GM21526 (cell line): Measurements from ENCODE around the gene ZDHHC19.
A peak's percentile ranks its signal among the peaks of the same experiment; 100 is the strongest.
"Not testable (repeated sequence)": the region's sequence is repeated elsewhere in the genome, so short reads cannot be mapped to it uniquely, and the experiment has no call there.

Source experiments
- ATAC-seq: cut with Tn5 transposase; IDR thresholded peaks from one replicate; pipeline ENCODE4 v1.9.1; 2021; ENCODE audit warnings: moderate library complexity; ENCODE audit not compliant: unreplicated experiment, low FRiP score

ZDHHC19 gene

DNA sequence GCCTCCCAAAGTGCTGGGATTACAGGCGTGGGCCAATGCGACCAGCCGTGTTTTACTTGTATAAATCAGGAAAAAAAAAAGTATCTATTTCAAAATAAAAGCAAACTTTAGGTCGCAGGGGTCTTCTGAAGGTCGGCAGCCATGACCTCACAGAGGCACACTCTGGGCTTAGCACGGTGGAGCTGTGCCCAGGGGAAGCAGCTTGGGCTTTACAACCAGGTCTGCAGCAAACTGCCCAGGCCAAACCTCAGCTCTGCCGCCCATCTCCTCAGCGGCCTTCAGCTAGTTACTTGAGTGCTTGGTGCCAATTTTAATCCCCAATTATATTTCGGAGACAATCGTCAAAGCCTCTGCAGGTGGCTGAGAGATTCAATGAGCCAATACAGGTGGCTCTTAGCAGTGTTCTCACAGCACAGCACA is 30.1 kb downstream of the ZDHHC19 start:
- ATAC-seq, result no peak

DNA sequence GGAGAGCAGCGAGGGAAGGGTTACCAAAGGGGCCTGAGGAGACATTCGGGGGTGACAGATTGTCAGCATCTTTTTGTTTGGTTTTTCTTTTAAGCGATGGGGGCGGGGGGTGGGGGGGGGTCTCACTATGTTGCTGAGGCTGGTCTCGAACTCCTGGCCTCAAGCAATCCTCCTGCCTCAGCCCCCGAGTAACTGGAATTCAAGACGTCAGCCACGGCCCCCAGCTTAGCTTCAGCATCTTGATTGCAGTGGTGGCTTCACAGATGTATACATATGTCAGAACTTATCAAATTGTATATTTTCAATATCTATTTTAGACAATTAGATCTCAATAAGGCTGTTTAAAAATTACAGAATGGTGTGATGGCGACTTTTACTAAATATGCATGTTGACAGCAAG is 30.9 kb downstream of the ZDHHC19 start:
- no peak for ATAC-seq

DNA sequence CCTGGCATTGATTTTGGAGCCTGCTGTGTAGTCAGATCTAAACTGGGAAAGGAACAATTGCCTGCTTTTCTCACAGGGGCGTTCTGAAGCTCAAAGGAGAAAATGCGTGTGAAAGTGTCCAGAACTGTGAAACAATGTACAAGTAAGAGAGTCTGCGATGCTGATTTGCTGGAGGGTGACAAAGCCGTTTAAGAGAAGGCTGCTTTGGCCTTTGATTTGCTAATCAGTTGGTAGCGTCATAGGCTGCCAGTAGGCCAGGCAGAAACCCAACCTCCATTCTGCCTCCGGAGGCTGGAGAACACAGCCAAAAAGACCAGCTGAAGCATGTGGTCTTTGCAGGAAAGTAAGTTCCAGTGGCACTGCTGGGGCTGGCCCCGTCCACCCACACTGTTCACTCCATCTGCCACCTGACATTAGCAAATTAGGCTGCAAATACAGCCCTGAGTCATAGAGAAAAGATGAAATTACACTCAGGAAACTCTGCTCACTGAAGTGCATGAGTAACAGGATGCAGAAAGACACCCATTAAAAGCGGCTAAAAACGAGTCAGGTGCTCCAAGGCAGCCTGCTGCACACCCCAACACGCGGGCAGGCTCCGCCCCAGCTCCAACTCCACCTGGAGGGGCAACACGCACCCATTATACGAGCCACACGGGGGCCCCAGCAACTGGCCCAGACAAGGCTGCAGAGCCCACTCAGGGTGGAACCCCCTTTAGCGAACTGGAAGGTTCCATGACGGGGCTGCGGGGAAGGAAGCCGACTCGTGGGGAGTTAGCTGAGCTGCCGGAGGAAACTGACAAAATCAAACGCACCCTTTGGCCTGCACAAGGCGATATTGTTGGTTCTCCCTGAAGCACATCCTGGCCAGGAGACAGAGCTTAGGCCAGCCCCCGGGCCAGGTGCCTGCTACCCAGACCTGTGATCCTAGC is 31.6 kb downstream of the ZDHHC19 start:
- peak; percentile 61 for ATAC-seq

DNA sequence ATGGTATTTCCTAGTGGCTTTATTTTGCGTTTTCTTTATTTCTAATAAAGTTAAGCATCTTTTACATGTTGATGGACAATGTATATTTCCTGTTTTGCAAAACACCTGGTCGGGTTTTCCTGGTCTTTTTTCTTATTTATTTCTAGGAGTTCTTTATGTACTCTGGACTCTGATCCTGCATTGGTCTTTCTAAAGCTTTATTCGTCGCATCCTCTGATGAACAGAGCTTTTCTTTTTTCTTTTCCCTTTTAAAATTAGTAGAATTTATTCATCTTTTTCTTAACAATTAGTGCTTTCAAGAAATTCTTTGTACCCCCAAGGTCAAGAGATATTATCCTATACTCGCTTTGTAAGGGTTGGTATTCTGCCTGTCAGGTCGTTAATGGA is 32.2 kb downstream of the ZDHHC19 start:
- ATAC-seq, result no peak

DNA sequence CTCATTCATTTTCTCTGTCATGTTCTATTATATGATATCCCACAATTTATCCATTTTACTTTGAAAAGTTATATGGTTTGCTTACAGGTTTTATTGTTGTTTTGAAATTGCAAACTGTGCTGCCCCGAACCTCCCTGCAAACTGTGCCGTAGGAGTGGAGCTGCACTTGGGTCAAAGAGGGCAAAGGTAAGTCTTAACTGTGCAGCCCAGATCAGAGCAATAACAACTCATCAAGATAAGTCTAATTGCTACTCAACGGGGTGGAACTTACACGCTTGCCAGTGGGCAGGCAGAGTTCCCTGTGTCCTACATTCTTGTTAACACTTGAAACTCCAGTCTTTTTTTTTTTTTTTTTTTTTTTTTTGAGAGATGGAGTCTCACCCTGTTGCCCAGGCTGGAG is 33.2 kb downstream of the ZDHHC19 start:
- ATAC-seq, result no peak

DNA sequence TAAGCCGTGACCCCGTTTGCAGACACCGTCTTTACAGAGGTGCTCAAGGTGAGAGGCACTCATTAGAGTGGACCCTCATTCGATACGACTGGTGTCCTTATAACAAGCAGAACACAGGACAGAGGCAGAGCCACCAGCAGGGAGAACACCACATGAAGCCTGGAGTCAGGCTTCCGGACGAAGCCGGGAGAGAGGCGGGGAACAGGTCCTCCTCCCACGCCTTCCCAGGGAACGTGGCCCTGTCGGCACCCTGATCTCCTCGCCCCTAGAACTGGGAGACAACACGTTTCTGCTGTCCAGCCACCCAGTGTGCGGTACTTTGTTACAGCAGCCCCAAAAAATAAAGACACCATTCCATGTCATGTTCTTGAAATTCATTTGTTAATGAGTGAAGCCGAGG is 33.6 kb downstream of the ZDHHC19 start:
- no peak for ATAC-seq

DNA sequence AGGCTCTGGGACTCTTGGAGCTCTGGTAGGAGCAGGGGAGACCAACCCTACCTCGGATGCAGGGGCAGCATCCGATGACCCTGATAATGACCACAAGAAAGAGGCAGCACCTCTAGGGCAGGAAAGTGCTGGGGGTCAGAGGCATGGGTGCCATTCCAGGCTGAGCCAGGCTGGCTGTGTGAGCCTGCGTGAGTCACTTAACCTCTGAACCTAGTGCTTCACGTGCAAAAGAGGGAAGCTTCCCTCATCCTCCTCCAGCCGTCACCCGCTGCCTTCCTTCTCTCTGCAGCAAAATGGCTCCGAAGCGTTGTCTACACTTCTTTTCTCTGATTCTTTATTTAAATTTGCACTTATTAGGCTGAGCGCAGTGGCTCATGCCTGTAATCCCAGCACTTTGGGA is 35.5 kb downstream of the ZDHHC19 start:
- ATAC-seq, result no peak

DNA sequence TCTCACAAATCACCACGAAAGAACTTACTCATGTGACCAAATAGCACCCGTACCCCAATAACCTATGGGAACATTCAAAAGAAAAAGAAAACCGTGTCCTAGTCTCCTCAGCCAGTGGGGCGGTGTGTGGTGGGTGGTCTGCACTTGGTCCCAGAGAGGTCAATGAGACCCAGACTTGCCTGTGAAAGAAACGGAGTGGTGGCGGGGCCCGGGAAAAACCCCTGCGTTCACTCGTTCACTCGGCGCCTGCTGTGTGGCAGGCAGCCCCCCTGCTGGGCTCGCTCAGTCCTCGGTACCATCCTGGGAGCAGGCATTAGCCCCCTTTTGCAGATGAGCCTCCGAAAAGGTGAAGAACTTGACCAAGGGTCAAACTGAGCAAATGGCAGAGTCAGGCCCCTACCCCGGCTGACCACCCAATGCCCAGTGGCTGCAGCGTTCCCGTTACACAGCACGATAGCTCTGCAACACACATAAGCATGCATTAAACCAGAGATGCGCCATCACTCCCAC is 36.0 kb downstream of the ZDHHC19 start:
- no peak for ATAC-seq

DNA sequence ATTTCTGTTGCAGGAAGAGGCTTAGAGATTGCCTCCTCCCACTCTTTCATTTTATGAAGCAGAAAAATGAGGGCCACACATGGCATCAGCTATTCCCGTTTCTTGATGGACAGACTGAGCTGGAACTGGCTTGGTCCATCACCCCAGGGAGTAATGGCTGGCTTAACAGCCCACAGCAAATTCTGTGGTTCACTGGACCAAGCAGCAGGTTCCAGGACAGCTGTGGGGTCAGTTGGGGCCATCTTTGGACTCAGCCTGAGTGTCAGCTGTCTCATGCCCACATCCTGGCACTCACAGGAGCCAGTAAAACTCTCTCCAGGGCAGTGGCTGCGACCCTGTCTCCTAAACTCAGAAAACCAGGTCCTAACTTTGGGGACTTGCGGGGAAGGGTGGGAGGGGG is 36.5 kb downstream of the ZDHHC19 start:
- no peak for ATAC-seq

DNA sequence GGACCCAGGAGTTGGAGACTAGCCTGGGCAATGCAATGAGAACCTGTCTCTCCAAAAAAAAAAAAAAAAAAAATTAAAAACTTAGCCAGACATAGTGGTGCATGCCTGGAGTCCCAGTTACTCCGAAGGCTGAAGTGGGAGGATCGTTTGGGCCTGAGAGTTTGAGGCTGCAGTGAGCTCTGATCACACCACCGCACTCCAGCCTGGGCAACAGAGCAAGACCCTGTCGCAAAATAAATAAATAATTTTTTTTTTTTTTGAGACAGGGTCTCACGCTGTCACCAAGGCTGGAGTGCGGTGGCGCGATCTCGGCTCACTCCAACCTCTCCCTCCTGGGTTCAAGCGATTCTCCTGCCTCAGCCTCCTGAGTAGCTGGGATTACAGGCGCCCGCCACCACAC is 40.9 kb downstream of the ZDHHC19 start:
- ATAC-seq, result not testable (repeated sequence)

DNA sequence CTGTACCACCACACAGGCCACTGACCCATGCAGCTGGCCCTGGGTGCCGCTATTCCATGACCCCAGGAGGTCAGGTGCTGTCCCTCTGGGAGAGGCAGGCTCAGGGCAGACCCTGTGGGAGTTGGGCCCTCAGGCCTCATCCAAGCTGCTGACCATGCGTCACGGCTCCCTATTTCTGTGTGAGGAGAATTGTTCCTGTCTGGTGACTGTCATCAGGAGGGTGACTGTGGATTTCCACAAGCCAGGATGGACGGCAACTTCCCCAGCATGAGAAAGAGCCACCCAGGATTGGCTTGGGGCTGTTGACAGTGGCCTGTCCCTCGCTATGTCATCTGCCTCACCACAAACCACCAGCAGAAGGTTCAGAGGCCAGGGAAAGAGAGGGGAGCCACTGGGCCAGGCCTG is 41.4 kb downstream of the ZDHHC19 start:
- no peak for ATAC-seq

DNA sequence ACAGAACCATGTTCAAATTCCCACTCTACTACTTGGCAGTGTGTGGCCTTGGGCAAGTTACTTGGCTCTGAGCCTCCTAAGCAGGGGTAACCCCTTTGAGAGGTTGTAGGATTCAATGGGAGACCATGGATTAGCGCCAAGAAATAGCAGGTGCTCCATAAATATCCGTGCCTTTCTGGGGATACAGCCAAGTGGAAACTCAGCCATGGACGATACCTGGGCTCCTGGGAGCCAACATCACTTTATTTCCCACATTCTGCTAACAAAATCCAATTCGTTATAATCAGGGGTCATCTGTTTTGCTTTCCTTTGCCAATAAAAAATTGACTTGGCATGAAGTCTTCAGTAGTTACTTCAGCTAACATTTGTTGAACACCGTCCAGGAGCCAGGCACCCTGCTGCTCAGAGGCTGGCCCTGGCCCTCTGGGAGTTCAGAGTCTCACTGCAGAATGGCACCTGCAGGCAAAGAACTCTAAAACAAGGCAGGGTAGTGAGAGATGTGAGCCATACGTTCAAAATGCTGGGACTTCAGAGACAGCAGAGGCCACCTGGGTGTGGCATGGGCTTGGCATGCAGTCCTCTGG is 42.3 kb downstream of the ZDHHC19 start:
- ATAC-seq, result no peak

DNA sequence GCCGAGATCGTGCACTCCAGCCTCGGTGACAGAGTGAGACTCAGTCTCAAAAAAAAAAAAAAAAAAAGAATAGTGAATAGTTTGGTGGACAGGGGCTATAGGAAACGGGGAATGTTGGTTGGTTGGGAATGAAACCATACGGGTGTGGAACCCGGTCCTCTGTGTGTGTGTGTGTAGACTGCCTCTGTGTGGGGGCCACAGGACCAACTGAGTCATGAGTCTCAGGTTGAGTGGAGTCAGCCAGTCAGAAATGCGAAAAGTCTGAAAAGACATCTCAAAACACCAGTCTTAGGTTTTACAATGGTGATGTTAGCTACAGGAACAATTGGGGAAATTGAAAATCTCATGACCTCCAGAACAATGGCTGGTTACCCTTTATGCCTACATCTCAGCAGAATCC is 44.5 kb downstream of the ZDHHC19 start:
- ATAC-seq, result no peak

DNA sequence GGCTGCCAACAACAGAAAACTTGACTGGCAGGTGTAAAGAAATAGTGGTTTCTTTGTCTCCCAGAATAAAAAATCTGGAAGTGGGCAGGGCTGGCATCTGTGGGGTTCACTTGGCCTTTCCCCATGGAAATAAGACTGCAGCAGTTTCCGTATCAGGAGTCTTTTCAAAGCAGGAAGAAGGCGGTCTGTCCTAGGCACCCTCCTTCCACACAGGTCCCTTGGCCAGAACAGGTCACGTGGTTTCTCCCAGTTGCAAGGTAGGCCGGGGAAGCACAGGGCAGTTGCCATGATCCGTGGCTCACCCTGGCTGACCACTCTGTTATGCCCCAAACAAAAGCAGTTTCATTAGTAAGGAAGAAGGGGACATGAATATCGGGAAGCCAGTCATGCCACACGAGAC is 45.4 kb downstream of the ZDHHC19 start:
- no peak for ATAC-seq

DNA sequence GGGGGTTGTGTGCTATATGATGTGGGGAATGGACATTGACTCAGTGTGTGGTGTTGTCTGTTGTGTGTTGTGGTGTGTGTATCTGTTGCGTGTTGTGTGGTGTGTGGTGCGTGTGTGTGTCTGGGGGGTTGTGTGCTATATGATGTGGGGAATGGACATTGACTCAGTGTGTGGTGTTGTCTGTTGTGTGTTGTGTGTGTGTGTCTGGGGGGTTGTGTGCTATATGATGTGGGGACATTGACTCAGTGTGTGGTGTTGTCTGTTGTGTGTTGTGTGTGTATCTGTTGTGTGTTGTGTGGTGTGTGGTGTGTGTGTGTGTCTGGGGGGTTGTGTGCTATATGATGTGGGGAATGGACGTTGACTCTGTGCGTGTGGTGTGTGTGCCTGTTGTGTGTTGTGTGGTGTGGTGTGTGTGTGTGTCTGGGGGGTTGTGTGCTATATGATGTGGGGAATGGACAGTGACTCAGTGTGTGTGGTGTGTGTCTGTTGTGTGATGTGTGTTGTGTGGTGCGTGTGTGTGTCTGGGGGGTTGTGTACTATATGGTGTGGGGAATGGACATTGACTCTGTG is 46.1 kb downstream of the ZDHHC19 start:
- ATAC-seq, result not testable (repeated sequence)

DNA sequence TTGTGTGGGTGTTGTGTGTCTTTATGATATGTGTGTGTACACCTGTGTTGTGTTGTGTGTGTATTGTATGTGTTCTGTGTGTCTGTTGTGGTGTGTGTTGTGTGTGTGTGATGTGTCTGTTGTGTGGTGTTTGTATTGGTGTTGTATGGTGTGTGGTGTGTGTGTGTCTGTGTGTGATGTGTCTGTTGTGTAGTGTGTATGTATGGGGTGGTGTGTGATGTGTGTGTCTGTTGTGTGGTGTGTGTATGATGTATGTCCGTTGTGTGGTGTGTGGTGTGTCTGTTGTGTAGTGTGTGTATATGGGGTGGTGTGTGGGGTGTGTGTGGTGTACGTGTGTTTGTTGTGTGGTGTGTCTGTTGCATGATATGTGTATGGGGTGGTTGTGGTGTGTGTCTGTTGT is 46.6 kb downstream of the ZDHHC19 start:
- ATAC-seq, result no peak

DNA sequence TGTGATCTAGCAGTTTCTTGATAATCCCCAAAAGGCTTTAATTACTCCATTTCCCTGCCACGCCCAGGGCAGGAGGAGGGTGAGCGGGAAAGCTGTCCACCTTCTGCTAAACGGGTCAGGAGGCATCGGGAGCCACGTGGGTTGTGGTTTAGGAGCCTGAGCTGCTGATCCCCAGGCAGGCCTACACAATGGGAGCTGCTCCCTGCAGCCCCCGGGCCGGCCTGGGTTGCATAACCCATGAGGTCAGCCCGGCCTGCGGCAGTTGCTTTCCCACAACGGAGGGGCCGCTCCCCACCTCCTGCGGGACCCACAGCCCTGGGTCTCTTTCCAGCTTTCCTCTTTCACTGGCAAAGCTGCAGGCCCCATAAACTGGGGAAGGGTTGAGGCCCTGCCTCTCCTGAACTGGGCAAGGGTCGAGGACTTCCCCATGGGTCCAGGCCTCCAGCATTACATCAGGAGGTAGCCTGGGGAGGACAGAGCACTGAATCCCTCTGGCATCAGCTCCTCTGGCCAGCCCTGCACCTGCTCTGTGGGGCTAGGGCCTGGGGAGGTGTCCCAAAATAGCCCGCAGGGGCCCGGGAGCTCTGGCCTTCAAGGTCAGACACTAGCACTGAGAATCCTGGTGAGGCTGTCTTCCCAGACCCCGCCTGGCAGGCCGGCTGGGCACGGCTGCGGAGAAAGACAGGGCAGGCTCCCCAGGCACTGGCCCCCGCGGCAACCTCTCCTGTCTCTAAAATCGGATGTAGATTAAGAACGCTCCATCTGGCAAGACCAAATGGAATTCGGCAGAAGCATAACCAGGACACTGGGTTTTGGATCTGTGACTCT is 47.3 kb downstream of the ZDHHC19 start:
- no peak for ATAC-seq

DNA sequence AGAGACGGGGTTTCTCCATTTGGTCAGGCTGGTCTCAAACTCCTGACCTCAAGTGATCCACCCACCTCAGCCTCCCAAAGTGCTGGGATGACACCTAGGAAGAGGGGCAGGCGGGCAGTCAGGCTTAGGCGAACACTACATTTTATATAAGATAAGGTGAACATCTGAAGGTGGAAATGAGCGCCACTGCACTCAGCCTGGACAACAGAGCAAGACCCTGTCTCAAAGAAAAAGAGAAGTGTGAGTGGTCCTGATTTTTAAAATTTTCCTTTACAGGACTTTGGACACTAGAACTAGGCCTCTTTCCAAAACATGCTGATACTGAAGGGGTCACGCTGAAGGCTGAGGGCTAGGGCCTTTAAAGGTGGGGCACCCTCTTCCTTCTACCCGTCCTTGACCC is 48.0 kb downstream of the ZDHHC19 start:
- ATAC-seq, result no peak

DNA sequence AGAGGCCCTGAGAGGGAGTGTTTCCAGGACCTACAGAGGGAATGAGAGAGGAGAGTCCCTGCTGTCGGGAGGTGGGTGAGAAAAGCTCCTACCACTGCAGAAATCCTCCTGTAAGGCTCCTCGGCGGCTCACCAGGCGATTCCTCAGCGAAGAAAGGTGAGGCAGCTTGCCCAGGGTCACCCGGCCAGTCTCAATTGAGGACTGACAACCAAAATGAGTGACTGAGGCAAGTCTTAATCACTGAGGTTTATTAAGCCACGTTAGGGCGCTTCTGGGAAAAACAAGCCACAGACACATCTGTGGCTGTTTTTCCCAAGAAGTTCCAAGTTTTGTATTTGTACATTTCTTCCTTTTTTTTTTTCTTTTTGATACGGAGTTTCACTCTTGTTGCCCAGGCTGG is 48.5 kb downstream of the ZDHHC19 start:
- no peak for ATAC-seq

DNA sequence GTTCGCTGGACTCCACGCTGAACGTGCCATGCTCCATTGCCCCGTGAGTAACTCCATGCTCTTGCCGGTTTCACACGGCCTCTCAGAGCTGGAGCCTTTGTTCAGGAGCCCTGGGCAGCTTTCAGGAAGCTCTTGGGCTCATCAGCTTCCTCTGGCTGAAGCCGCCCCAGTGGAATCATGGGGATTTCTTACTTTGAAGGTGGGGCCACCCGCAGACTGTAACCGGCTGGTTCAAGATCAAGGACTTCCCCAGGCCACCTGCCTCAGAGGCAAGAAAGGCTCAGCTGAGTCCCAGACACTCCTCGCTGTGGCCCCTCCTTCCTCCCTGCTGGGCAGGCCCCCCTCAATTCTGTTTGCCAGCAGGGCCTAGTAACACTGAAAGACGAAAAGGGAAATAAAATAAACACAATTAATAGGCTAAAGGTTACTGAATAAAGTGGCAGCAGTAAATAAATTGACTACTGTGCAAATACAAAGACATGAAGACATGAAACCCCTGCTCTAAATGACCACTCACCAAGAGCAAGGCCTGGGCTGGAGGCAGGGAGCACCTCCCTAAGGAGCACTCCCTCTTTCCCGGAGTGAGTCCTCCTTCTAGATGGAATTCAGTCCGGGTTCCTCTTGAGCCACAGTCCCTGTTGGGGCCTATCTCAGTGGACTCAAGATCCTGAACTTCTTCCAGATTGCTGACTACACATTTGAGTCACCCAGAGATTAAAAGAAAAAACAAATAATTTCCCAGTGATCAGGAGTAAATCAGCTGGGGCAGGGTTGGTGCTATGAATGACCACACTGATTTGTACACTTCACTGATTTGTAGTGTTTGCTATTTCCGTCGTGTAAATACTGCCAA is 51.0 kb downstream of the ZDHHC19 start:
- ATAC-seq, result peak; percentile 74
